BE2C (cell line): ENCODE data around the gene CRIP3.

Source experiments
- DNase-seq: peaks from one replicate; pipeline ENCODE4 v3.0.0-alpha.2; 2020
- H3K27me3 ChIP-seq: fragments of 250-450 bp; sonication (Bioruptor Pico); 2 replicates; pipeline ENCODE4 v1.5.1; 2020; ENCODE audit warnings: mild to moderate bottlenecking
- H3K36me3 ChIP-seq: fragments of 250-450 bp; sonication (Bioruptor Pico); 2 replicates; pipeline ENCODE4 v1.5.1; 2020; ENCODE audit warnings: mild to moderate bottlenecking
- H3K4me1 ChIP-seq: fragments of 250-450 bp; sonication (Bioruptor Pico); 2 replicates; pipeline ENCODE4 v1.5.1; 2020
- H3K4me3 ChIP-seq: 2 replicates; pipeline ENCODE4 v1.5.1; 2011; ENCODE audit warnings: low read depth, low read length
- H3K9me3 ChIP-seq: fragments of 250-450 bp; sonication (Bioruptor Pico); 2 replicates; pipeline ENCODE4 v1.5.1; 2020
- CTCF ChIP-seq: IDR thresholded peaks from 2 replicates; pipeline ENCODE4 v1.5.1; 2012; ENCODE audit warnings: mild to moderate bottlenecking, low read depth, low read length

Gene CRIP3

GRCh38 chr6:43278524-43279078 is 30.0 kb downstream of the CRIP3 start:
- Histone ChIP-seq H3K36me3 (no peaks in the 10 kb centered on the region), H3K9me3 (no peaks in the 10 kb centered on the region), H3K4me1 (no peaks in the 10 kb centered on the region), H3K27me3 (peaks cover 8% of the 10 kb centered on the region; the same call in 1 of the 2 replicates), H3K4me3 (no peak overlapping the region)
- DNase-seq, result no peak
- TF ChIP-seq CTCF, result no peak

- H3K36me3 ChIP-seq, result no peaks in the 10 kb centered on the region
- no peaks in the 10 kb centered on the region for H3K9me3 ChIP-seq
- no peak overlapping the region for H3K4me3 ChIP-seq
- DNase-seq, result no peak
- no peak for TF ChIP-seq CTCF
- H3K4me1 ChIP-seq, result no peaks in the 10 kb centered on the region
- H3K27me3 ChIP-seq, result peaks cover 8% of the 10 kb centered on the region; the same call in 1 of the 2 replicates
These were observed 30.7 kb downstream of the CRIP3 start for GRCh38 chr6:43277643-43278523.

GRCh38 chr6:43277306-43277642 is 31.4 kb downstream of the CRIP3 start:
- no peaks in the 10 kb centered on the region for H3K9me3 ChIP-seq
- peaks cover 8% of the 10 kb centered on the region; the same call in 1 of the 2 replicates for H3K27me3 ChIP-seq
- TF ChIP-seq CTCF, result no peak
- no peaks in the 10 kb centered on the region for H3K36me3 ChIP-seq
- no peak for DNase-seq
- H3K4me3 ChIP-seq, result no peak overlapping the region
- no peaks in the 10 kb centered on the region for H3K4me1 ChIP-seq

GRCh38 chr6:43276577-43277305 is 31.9 kb downstream of the CRIP3 start:
- H3K36me3 ChIP-seq, result no peaks in the 10 kb centered on the region
- peaks cover 8% of the 10 kb centered on the region; the same call in 1 of the 2 replicates for H3K27me3 ChIP-seq
- no peak overlapping the region for H3K4me3 ChIP-seq
- TF ChIP-seq CTCF, result no peak
- H3K4me1 ChIP-seq, result no peaks in the 10 kb centered on the region
- no peak for DNase-seq
- H3K9me3 ChIP-seq, result no peaks in the 10 kb centered on the region

GRCh38 chr6:43275801-43276576 is 32.6 kb downstream of the CRIP3 start:
- H3K4me3 ChIP-seq, result no peak overlapping the region
- DNase-seq, result no peak
- H3K27me3 ChIP-seq, result peaks cover 8% of the 10 kb centered on the region; the same call in 1 of the 2 replicates
- H3K36me3 ChIP-seq, result no peaks in the 10 kb centered on the region
- no peak for TF ChIP-seq CTCF
- no peaks in the 10 kb centered on the region for H3K9me3 ChIP-seq
- no peaks in the 10 kb centered on the region for H3K4me1 ChIP-seq
